Keratinocyte (primary cell): ENCODE results near the gene STIM1.
"Not testable (repeated sequence)": the region's sequence is repeated elsewhere in the genome, so short reads cannot be mapped to it uniquely, and the experiment has no call there.

Experiments
- EZH2 ChIP-seq: IDR thresholded peaks from one replicate; pipeline ENCODE4 v1.6.1; 2012; ENCODE audit warnings: inconsistent platforms, mild to moderate bottlenecking, low read length, moderate library complexity
- TF ChIP-seq, protein P1 (sequence below), 3 experiments: IDR thresholded peaks in 1 of 3; conservative IDR thresholded peaks in 1 of 3; optimal IDR thresholded peaks in 1 of 3; 2 replicates in 2 of 3; 3 replicates in 1 of 3; pipeline versions ENCODE3 to v1.5.1; 2011; ENCODE audit warnings: low read length in 3 of 3, mild to moderate bottlenecking in 3 of 3, moderate library complexity in 2 of 3, control low read depth in 1 of 3, inconsistent platforms in 1 of 3; ENCODE audit not compliant: insufficient read depth in 2 of 3; ENCODE audit errors: extremely low read depth in 1 of 3

DNA sequence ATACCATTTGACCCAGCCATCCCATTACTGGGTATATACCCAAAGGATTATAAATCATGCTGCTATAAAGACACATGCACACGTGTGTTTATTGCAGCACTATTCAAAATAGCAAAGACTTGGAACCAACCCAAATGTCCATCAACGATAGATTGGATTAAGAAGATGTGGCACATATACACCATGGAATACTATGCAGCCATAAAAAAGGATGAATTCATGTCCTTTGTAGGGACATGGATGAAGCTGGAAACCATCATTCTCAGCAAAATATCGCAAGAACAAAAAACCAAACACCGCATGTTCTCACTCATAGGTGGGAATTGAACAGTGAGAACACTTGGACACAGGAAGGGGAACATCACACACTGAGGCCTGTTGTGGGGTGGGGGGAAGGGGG, 197.7 kb downstream of the STIM1 start:
- TF ChIP-seq, protein P1, sequence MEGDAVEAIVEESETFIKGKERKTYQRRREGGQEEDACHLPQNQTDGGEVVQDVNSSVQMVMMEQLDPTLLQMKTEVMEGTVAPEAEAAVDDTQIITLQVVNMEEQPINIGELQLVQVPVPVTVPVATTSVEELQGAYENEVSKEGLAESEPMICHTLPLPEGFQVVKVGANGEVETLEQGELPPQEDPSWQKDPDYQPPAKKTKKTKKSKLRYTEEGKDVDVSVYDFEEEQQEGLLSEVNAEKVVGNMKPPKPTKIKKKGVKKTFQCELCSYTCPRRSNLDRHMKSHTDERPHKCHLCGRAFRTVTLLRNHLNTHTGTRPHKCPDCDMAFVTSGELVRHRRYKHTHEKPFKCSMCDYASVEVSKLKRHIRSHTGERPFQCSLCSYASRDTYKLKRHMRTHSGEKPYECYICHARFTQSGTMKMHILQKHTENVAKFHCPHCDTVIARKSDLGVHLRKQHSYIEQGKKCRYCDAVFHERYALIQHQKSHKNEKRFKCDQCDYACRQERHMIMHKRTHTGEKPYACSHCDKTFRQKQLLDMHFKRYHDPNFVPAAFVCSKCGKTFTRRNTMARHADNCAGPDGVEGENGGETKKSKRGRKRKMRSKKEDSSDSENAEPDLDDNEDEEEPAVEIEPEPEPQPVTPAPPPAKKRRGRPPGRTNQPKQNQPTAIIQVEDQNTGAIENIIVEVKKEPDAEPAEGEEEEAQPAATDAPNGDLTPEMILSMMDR (optimal IDR thresholded peaks at IDR 0.05 in 1 of 3, IDR thresholded peaks at IDR 0.05 in 1 of 3, conservative IDR thresholded peaks at IDR 0.05 in 1 of 3; ENCODE audit: extremely low read depth in 1 of 3, insufficient read depth in 2 of 3, low read length in 3 of 3) = not testable (repeated sequence)
- not testable (repeated sequence) for TF ChIP-seq EZH2
